ENCODE data around the gene PHTF2. TPM values are rescaled to one million over a fixed set of nuclear protein-coding genes. Genes with fewer than 3 reads are reported as not detected.

Gene PHTF2
- total RNA-seq, 2 experiments from 2014 or later = 33.6 to 39.5 TPM

DNA sequence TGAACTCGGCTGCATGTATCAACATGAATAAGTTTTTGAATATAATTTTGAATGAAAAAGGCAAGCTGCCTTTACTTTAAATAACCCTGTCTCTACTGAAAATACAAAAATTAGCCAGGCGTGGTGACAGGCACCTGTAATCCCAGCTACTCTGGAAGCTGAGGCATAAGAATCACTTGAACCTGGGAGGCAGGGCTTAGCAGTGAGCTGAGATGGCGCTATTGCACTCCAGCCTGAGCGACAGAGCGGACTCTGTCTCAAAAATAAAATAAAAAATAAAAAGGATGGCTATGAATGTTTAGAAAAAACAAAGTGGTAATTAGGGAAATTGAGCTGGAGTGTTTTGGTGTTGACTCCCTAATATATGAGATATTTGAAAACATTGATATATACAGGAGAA is 133.3 kb downstream of the PHTF2 start:
- no peak overlapping the region for H3K27ac Mint-ChIP-seq
- CTCF ChIA-PET = no interaction called here
- H3K9me3 Mint-ChIP-seq = no peaks in the 10 kb centered on the region
- peaks cover 16% of the 10 kb centered on the region for H3K4me1 Mint-ChIP-seq
- H3K36me3 Mint-ChIP-seq (ENCODE audit: low read depth) = peaks cover 14% of the 10 kb centered on the region
- H3K4me3 Mint-ChIP-seq = no peak overlapping the region
- POLR2A ChIA-PET = no interaction called here
- no peak for DNase-seq
- no peaks in the 10 kb centered on the region for H3K27me3 Mint-ChIP-seq

DNA sequence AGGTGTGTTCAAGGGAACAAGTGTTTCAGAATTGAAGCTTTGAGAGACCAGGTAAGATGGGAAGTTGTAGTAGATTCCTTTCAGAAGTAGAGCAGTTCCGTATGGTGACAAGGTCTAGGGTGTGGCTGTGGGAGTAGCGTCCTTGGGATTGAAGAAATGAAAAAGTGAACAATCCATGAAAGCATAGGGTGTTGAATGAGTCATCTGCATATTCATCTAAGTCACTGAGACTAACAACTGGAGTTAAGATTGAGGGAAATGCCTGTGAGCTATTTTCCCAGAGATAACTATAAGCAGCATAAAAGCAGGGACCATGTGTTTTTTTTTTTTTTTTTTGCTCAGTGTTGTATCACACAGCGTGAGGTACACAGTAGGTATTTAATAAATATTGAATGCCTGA is 134.8 kb downstream of the PHTF2 start:
- Mint-ChIP-seq H3K9me3 (no peaks in the 10 kb centered on the region), H3K4me3 (no peak overlapping the region), H3K36me3 (ENCODE audit: low read depth) (peaks cover 10% of the 10 kb centered on the region), H3K27me3 (no peaks in the 10 kb centered on the region), H3K27ac (no peak overlapping the region), H3K4me1 (peaks cover 16% of the 10 kb centered on the region)
- DNase-seq = no peak
- POLR2A ChIA-PET = no interaction called here
- CTCF ChIA-PET = no interaction called here

DNA sequence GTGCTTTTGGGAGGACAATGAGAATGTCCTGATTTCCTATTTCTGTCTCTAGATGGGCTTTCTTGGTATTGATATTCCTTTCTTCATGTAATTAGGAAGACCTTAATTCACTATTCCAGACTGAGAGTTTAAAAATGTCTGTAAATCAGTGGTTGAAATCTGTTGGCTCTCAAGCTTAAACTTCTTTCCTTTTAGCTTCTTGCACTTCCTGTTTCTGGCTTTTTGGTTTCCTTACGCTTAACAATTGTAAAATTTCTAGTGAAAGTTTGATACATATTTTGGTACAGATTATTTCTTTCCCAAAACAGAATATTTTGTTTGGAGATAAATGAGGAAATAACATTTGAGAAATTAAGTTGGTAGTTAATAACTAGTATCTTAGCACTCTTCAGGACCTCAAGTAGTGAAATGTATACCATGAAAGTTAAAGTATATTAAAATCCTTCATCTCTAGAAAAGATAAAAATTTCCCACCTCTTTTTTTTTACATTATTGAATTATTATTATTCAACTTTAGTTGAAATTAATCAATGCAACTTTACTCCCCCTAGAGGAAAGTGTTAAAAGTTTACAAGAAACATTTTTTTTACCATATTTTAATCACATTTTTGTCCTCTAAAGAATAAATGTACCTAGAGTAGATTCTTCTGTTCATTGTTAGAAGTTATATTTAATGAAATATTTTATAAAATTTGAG is 137.2 kb downstream of the PHTF2 start:
- H3K4me1 Mint-ChIP-seq = peaks cover 16% of the 10 kb centered on the region
- peak overlapping the region; percentile 57 for H3K27ac Mint-ChIP-seq
- no peaks in the 10 kb centered on the region for H3K9me3 Mint-ChIP-seq
- ChIA-PET CTCF (interaction anchor here (0.6 kb wide), 2 partner anchors 149 to 279 kb away, joined by 3 to 4 read pairs; no protein-coding TSS in a partner anchor), POLR2A (no interaction called here)
- no peak for DNase-seq
- no peak overlapping the region for H3K4me3 Mint-ChIP-seq
- peaks cover 4% of the 10 kb centered on the region for H3K36me3 Mint-ChIP-seq (ENCODE audit: low read depth)
- H3K27me3 Mint-ChIP-seq = no peaks in the 10 kb centered on the region

DNA sequence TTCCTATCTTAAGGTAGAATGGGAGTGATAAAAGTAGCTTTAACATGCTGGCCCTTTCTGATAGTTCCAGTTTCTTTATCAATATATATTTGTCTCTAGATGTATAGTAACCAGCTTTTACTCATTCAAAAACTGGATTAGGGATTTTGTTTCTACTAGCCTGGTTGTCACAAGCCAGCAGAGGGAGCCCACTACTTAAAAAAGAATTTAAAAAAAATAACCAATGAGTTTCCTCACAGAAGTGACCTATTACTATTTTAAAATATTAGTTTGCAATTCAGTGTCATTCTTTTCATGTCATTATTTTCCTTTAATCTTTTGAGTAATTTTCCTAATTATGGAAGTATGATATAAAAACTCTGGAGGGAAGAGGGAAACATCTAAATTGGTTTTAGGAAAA is 142.1 kb downstream of the PHTF2 start:
- CTCF ChIA-PET = no interaction called here

GRCh38 chr7:77942431-77942830 is 143.9 kb downstream of the PHTF2 start:
- no peak for DNase-seq
- peaks cover 11% of the 10 kb centered on the region for H3K4me1 Mint-ChIP-seq
- no peaks in the 10 kb centered on the region for H3K9me3 Mint-ChIP-seq
- CTCF ChIA-PET = no interaction called here
- peaks cover 19% of the 10 kb centered on the region for H3K36me3 Mint-ChIP-seq (ENCODE audit: low read depth)
- H3K27me3 Mint-ChIP-seq = no peaks in the 10 kb centered on the region
- H3K4me3 Mint-ChIP-seq = no peak overlapping the region
- POLR2A ChIA-PET = no interaction called here
- no peak overlapping the region for H3K27ac Mint-ChIP-seq

More for the DNA sequence above, 142.1 kb downstream of the PHTF2 start:
- Mint-ChIP-seq H3K27ac (no peak overlapping the region), H3K4me3 (no peak overlapping the region), H3K27me3 (no peaks in the 10 kb centered on the region), H3K4me1 (peaks cover 14% of the 10 kb centered on the region), H3K36me3 (ENCODE audit: low read depth) (peaks cover 19% of the 10 kb centered on the region), H3K9me3 (no peaks in the 10 kb centered on the region)
- POLR2A ChIA-PET = no interaction called here
- DNase-seq = peak; percentile 25

- DNase-seq = no peak
- Mint-ChIP-seq H3K27ac (no peak overlapping the region), H3K36me3 (ENCODE audit: low read depth) (peaks cover 17% of the 10 kb centered on the region), H3K4me3 (no peak overlapping the region), H3K4me1 (peaks cover 11% of the 10 kb centered on the region), H3K9me3 (no peaks in the 10 kb centered on the region), H3K27me3 (no peaks in the 10 kb centered on the region)
- ChIA-PET POLR2A (no interaction called here), CTCF (no interaction called here)
Measured at GRCh38 chr7:77944183-77945182, 145.9 kb downstream of the PHTF2 start.

- Mint-ChIP-seq H3K4me3 (no peak overlapping the region), H3K27ac (no peak overlapping the region), H3K9me3 (no peaks in the 10 kb centered on the region), H3K27me3 (no peaks in the 10 kb centered on the region), H3K4me1 (no peaks in the 10 kb centered on the region), H3K36me3 (ENCODE audit: low read depth) (peaks cover 4% of the 10 kb centered on the region)
- CTCF ChIA-PET = no interaction called here
- DNase-seq = no peak
- POLR2A ChIA-PET = no interaction called here
Measured at GRCh38 chr7:77950548-77950947, 152.0 kb downstream of the PHTF2 start.

DNA sequence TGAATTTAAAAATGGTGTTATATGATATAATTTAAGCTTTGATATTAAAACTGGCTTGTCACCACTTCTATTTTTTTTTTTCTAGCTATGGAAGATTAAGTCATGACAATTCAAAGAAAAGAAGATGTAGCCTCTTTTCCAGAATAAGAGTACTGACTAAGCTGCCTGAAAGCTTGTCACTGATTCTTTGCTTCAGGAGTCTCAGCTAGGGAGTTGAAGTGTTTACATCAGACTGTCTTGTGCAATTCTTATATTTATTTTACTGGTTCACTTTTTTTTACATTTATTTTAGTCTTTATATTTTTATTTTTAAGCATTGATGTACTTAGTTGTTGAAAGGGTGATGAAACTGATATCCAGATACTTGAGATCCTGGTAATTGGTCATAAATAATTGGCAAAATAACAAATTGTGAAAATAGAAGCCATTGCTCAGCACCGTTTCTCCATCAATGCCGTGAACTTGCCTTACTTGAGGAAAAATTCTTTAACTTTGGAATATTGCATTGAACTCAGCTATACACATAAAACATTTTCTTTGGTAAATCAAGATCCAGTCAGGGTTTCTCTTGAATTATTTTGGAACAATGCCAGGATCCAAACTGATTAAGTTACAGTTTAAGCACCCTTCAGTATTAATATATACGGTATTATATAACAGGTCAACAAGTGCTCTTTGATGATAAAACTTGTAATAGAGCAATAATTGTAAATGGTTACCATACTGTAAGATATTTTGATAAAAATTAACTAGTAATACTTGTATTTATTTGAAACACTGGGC is 156.4 kb downstream of the PHTF2 start:
- Mint-ChIP-seq H3K27me3 (no peaks in the 10 kb centered on the region), H3K9me3 (no peaks in the 10 kb centered on the region), H3K36me3 (ENCODE audit: low read depth) (peaks cover 8% of the 10 kb centered on the region), H3K4me3 (no peak overlapping the region), H3K4me1 (no peaks in the 10 kb centered on the region), H3K27ac (no peak overlapping the region)
- DNase-seq = no peak
- ChIA-PET POLR2A (interaction anchor here (0.7 kb wide), 1 partner anchor 252 kb away, joined by 3 read pairs; no protein-coding TSS in a partner anchor), CTCF (no interaction called here)

DNA sequence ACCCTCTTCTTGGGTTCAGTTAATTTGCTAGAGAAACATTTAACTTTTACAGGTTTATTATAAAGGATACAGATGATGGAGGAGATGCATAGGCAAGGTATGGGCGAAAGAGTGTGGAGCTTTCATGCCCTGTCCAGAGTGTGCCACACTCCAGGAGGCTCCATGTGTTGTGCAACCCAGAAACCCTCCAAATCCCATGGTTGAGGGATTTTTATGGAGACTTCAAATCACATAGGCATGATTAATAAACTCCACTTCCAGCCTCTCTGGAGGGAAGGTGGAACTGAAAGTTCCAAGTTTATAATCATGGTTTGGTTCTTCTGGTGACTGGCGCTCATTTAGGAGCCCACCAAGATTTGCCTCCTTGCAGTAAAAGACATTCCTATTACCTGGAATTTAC is 159.9 kb downstream of the PHTF2 start:
- Mint-ChIP-seq H3K4me1 (no peaks in the 10 kb centered on the region), H3K27ac (no peak overlapping the region), H3K9me3 (no peaks in the 10 kb centered on the region), H3K36me3 (ENCODE audit: low read depth) (peaks cover 8% of the 10 kb centered on the region), H3K27me3 (no peaks in the 10 kb centered on the region), H3K4me3 (no peak overlapping the region)
- POLR2A ChIA-PET = no interaction called here
- DNase-seq = no peak
- CTCF ChIA-PET = no interaction called here

DNA sequence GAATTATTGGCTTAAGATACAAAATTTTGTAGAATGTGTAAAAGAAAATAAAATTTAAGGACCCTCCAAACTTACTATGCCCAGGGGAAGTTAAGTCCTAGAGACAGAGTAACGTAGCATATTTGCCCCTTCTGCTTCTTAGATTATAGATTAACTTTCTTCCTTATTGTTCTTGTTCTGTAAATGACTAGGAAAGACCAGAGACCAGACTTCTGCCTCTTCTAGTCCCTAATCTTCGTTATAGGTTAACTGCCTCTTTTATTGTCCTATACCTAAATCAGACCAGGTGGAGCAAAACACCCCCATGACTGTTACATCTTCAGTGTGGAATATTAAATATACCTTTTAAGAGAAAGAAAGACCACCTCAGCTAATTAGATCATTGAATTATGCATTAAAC is 160.5 kb downstream of the PHTF2 start:
- Mint-ChIP-seq H3K4me1 (no peaks in the 10 kb centered on the region), H3K27me3 (no peaks in the 10 kb centered on the region), H3K27ac (no peak overlapping the region), H3K36me3 (ENCODE audit: low read depth) (peaks cover 6% of the 10 kb centered on the region), H3K4me3 (no peak overlapping the region), H3K9me3 (no peaks in the 10 kb centered on the region)
- ChIA-PET CTCF (no interaction called here), POLR2A (no interaction called here)
- no peak for DNase-seq

DNA sequence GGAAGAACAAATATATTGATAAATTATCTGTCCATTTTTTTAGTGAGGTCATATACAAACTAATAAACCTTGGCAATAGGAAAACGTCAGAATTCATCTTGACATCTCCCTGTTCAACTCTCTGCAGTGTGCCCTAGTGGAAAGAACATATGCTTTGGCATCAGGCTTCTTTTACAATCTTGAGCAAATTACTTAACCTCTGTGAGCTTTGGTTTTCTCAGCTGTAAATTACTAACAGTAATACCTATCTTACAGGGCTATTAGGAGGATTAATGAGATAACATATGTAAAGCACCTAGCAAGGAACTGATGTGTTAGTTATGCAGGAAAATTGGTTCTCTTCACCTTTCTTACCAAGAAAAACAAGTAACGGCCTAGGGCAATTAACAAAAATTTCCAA is 161.8 kb downstream of the PHTF2 start:
- Mint-ChIP-seq H3K36me3 (ENCODE audit: low read depth) (peaks cover 6% of the 10 kb centered on the region), H3K4me1 (no peaks in the 10 kb centered on the region), H3K4me3 (no peak overlapping the region), H3K9me3 (no peaks in the 10 kb centered on the region), H3K27me3 (no peaks in the 10 kb centered on the region), H3K27ac (no peak overlapping the region)
- ChIA-PET CTCF (interaction anchor here (0.5 to 0.6 kb wide), 2 partner anchors 9 to 232 kb away, joined by 3 read pairs; no protein-coding TSS in a partner anchor), POLR2A (no interaction called here)
- no peak for DNase-seq

- ChIA-PET CTCF (no interaction called here), POLR2A (no interaction called here)
- Mint-ChIP-seq H3K4me1 (no peaks in the 10 kb centered on the region), H3K4me3 (no peak overlapping the region), H3K27ac (no peak overlapping the region), H3K9me3 (no peaks in the 10 kb centered on the region), H3K27me3 (no peaks in the 10 kb centered on the region), H3K36me3 (ENCODE audit: low read depth) (no peaks in the 10 kb centered on the region)
- DNase-seq = no peak
Measured at GRCh38 chr7:77967429-77967828, 168.9 kb downstream of the PHTF2 start.

GRCh38 chr7:77971726-77972125 is 173.2 kb downstream of the PHTF2 start:
- CTCF ChIA-PET = interaction anchor here (0.6 kb wide), 1 partner anchor 87 kb away, joined by 3 read pairs; no protein-coding TSS in a partner anchor

More at GRCh38 chr7:77971726-77972125, 173.2 kb downstream of the PHTF2 start:
- Mint-ChIP-seq H3K9me3 (no peaks in the 10 kb centered on the region), H3K27me3 (no peaks in the 10 kb centered on the region), H3K36me3 (ENCODE audit: low read depth) (no peaks in the 10 kb centered on the region), H3K4me1 (no peaks in the 10 kb centered on the region), H3K27ac (no peak overlapping the region), H3K4me3 (no peak overlapping the region)
- POLR2A ChIA-PET = no interaction called here
- DNase-seq = no peak

Data from activated CD4-positive, alpha-beta T cell treated with anti-CD3 and anti-CD28 coated beads, Interleukin-2, amount 10 ng/mL, durations not matched to agents 7 days and 5 days (primary cell).